Measurements from ENCODE around the gene TGM1. TPM values are rescaled to one million over a fixed set of nuclear protein-coding genes. Genes with fewer than 3 reads are reported as not detected.

Gene TGM1
- total and polyA plus RNA-seq, 2 donors: 1.5 to 41.0 TPM

Other genes starting within 250 kb of the TGM1 start
Only the 30 nearest of the 34 such genes appear.
- 6.7 TPM for gene PCK2, start 168.9 kb downstream of the TGM1 start, total RNA-seq
- 11.6 TPM for gene PCK2, start 168.9 kb downstream of the TGM1 start, polyA plus RNA-seq
- gene DCAF11, start 148.4 kb downstream of the TGM1 start, total RNA-seq: 66.7 TPM
- gene DCAF11, start 148.4 kb downstream of the TGM1 start, polyA plus RNA-seq: 36.6 TPM
- 3.4 TPM for gene NRL, start 148.2 kb downstream of the TGM1 start, total RNA-seq
- gene NRL, start 148.2 kb downstream of the TGM1 start, polyA plus RNA-seq: 4.7 TPM
- 0.80 TPM for gene FITM1, start 132.5 kb downstream of the TGM1 start, total RNA-seq
- gene FITM1, start 132.5 kb downstream of the TGM1 start, polyA plus RNA-seq: 3.5 TPM
- 280 TPM for gene PSME1, start 127.0 kb downstream of the TGM1 start, total RNA-seq
- 255 TPM for gene PSME1, start 127.0 kb downstream of the TGM1 start, polyA plus RNA-seq
- gene EMC9, start 121.6 kb downstream of the TGM1 start, total RNA-seq: 26.8 TPM
- gene EMC9, start 121.6 kb downstream of the TGM1 start, polyA plus RNA-seq: 40.8 TPM
- 387 TPM for gene PSME2, start 116.6 kb downstream of the TGM1 start, total RNA-seq
- 420 TPM for gene PSME2, start 116.6 kb downstream of the TGM1 start, polyA plus RNA-seq
- 44.9 TPM for gene RNF31, start 115.7 kb downstream of the TGM1 start, total RNA-seq
- gene RNF31, start 115.7 kb downstream of the TGM1 start, polyA plus RNA-seq: 105 TPM
- gene IRF9, start 101.9 kb downstream of the TGM1 start, total RNA-seq: 117 TPM
- 167 TPM for gene IRF9, start 101.9 kb downstream of the TGM1 start, polyA plus RNA-seq
- gene REC8, start 91.1 kb downstream of the TGM1 start, total RNA-seq: 17.7 TPM
- gene REC8, start 91.1 kb downstream of the TGM1 start, polyA plus RNA-seq: 47.8 TPM
- gene IPO4, start 74.4 kb downstream of the TGM1 start, total RNA-seq: 19.3 TPM
- gene IPO4, start 74.4 kb downstream of the TGM1 start, polyA plus RNA-seq: 12.1 TPM
- 18.2 TPM for gene TM9SF1, start 67.7 kb downstream of the TGM1 start, total RNA-seq
- 12.5 TPM for gene TM9SF1, start 67.7 kb downstream of the TGM1 start, polyA plus RNA-seq
- not detected for gene TSSK4, start 57.5 kb downstream of the TGM1 start, total RNA-seq
- gene TSSK4, start 57.5 kb downstream of the TGM1 start, polyA plus RNA-seq: 0.02 TPM
- gene CHMP4A, start 49.7 kb downstream of the TGM1 start, total RNA-seq: 76.9 TPM
- gene CHMP4A, start 49.7 kb downstream of the TGM1 start, polyA plus RNA-seq: 151 TPM
- gene MDP1, start 47.1 kb downstream of the TGM1 start, total RNA-seq: 47.9 TPM
- 48.8 TPM for gene MDP1, start 47.1 kb downstream of the TGM1 start, polyA plus RNA-seq
- 259 TPM for gene NEDD8, start 30.8 kb downstream of the TGM1 start, total RNA-seq
- 214 TPM for gene NEDD8, start 30.8 kb downstream of the TGM1 start, polyA plus RNA-seq
- 67.0 TPM for gene GMPR2, start 30.2 kb downstream of the TGM1 start, total RNA-seq
- 53.6 TPM for gene GMPR2, start 30.2 kb downstream of the TGM1 start, polyA plus RNA-seq
- 68.8 TPM for gene TINF2, start 20.6 kb downstream of the TGM1 start, total RNA-seq
- gene TINF2, start 20.6 kb downstream of the TGM1 start, polyA plus RNA-seq: 81.6 TPM
- gene RABGGTA, start 8.4 kb upstream of the TGM1 start, total RNA-seq: 14.8 TPM
- 40.4 TPM for gene RABGGTA, start 8.4 kb upstream of the TGM1 start, polyA plus RNA-seq
- 10.2 TPM for gene DHRS1, start 36.6 kb upstream of the TGM1 start, total RNA-seq
- gene DHRS1, start 36.6 kb upstream of the TGM1 start, polyA plus RNA-seq: 59.6 TPM
- 14.9 TPM for gene NOP9, start 36.7 kb upstream of the TGM1 start, total RNA-seq
- gene NOP9, start 36.7 kb upstream of the TGM1 start, polyA plus RNA-seq: 7.9 TPM
- gene CIDEB, start 44.8 kb upstream of the TGM1 start, total RNA-seq: 8.1 TPM
- 13.4 TPM for gene CIDEB, start 44.8 kb upstream of the TGM1 start, polyA plus RNA-seq
- gene LTB4R2, start 47.0 kb upstream of the TGM1 start, total RNA-seq: 5.5 TPM
- gene LTB4R2, start 47.0 kb upstream of the TGM1 start, polyA plus RNA-seq: 6.5 TPM
- gene LTB4R, start 48.3 kb upstream of the TGM1 start, total RNA-seq: 4.4 TPM
- gene LTB4R, start 48.3 kb upstream of the TGM1 start, polyA plus RNA-seq: 73.3 TPM
- gene ADCY4, start 71.9 kb upstream of the TGM1 start, total RNA-seq: 1.9 TPM
- gene ADCY4, start 71.9 kb upstream of the TGM1 start, polyA plus RNA-seq: 17.6 TPM
- gene RIPK3, start 76.8 kb upstream of the TGM1 start, total RNA-seq: 10.9 TPM
- gene RIPK3, start 76.8 kb upstream of the TGM1 start, polyA plus RNA-seq: 15.2 TPM
- gene NFATC4, start 105.0 kb upstream of the TGM1 start, total RNA-seq: 16.6 TPM
- gene NFATC4, start 105.0 kb upstream of the TGM1 start, polyA plus RNA-seq: 79.8 TPM
- gene NYNRIN, start 135.8 kb upstream of the TGM1 start, total RNA-seq: 3.1 TPM
- 4.3 TPM for gene NYNRIN, start 135.8 kb upstream of the TGM1 start, polyA plus RNA-seq
- gene CBLN3, start 166.5 kb upstream of the TGM1 start, total RNA-seq: 2.8 TPM
- gene CBLN3, start 166.5 kb upstream of the TGM1 start, polyA plus RNA-seq: 9.5 TPM
- gene KHNYN, start 166.8 kb upstream of the TGM1 start, total RNA-seq: 35.3 TPM
- 28.9 TPM for gene KHNYN, start 166.8 kb upstream of the TGM1 start, polyA plus RNA-seq

Data from thymus (tissue), 2 donors.